HFF-Myc (cell line): ENCODE results near the gene GABBR1.

ENCODE experiments used
- DNase-seq: peaks from one replicate; pipeline ENCODE4 v3.0.0-alpha.2; 2011; ENCODE audit warnings: low read depth; ENCODE audit errors: extremely low read depth
- H3K4me3 ChIP-seq: replicated peaks from 2 replicates; pipeline ENCODE4 v1.5.1; 2011; ENCODE audit warnings: low read depth, mild to moderate bottlenecking, control low read depth, low read length
- TF ChIP-seq, protein P1 (sequence below): IDR thresholded peaks from 2 replicates; pipeline ENCODE4 v1.5.1; 2012; ENCODE audit warnings: mild to moderate bottlenecking, low read depth, low read length, control low read depth; ENCODE audit errors: missing control alignments

GABBR1 gene

DNA sequence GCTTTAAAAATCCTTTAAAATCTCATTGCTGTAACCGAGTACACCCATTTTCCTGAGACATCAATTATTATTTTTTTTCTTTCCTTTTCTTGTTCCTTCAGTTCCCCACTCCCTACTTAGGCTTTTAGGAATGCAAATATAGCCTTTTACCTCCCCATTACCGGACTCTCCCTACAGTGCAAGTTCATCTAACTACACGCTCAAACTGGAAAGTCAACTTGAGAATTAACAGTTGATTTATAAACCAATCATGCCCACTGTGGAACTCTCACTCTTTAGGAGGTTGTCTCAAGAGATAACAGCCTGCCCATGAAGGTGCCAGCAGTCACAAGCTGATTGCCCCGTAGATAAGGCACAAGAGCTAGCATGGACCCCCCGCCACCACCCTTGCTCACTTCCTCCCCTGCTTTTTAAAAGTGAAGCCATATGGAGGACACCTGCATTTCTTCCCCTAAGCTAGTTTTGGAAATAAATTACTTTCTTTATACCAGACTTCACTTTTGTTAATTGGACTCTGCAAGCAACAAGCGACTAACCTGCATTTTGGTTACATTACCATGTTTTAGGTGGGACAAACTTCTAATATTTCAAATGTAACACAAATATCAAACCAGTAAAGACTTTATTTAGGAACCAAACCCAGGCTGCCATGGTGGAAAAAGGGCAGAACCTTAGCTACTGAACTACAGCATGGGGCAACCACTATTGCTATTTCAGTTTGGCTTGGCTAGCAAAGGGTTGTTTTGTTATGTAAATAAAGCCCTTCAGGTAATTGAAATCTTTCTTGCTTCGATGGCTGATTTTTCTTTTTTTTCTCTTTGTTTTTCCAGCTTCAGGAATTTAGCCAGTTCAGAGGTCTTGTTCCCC is 108.3 kb downstream of the GABBR1 start:
- TF ChIP-seq, protein P1, sequence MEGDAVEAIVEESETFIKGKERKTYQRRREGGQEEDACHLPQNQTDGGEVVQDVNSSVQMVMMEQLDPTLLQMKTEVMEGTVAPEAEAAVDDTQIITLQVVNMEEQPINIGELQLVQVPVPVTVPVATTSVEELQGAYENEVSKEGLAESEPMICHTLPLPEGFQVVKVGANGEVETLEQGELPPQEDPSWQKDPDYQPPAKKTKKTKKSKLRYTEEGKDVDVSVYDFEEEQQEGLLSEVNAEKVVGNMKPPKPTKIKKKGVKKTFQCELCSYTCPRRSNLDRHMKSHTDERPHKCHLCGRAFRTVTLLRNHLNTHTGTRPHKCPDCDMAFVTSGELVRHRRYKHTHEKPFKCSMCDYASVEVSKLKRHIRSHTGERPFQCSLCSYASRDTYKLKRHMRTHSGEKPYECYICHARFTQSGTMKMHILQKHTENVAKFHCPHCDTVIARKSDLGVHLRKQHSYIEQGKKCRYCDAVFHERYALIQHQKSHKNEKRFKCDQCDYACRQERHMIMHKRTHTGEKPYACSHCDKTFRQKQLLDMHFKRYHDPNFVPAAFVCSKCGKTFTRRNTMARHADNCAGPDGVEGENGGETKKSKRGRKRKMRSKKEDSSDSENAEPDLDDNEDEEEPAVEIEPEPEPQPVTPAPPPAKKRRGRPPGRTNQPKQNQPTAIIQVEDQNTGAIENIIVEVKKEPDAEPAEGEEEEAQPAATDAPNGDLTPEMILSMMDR: no peak
- no peak for DNase-seq
- no peak overlapping the region for H3K4me3 ChIP-seq

DNA sequence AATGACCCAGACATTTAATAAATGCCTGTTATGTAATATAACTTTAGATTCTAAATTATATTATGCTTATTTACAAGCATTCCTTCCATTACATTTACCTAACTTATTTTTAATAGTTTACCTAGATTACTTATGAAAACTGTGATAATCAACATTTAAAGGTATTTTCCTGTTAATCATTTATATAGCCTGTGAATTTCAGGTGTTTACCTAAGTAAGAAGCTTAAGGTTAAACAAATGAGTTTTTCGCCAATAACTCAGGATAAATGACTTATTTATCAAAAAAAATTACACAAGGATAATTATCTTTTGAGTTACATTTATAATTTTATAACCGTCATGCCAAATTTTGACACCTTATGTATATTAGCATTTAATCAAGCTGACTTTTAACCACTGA is 108.9 kb downstream of the GABBR1 start:
- TF ChIP-seq, protein P1: no peak
- no peak overlapping the region for H3K4me3 ChIP-seq
- no peak for DNase-seq

DNA sequence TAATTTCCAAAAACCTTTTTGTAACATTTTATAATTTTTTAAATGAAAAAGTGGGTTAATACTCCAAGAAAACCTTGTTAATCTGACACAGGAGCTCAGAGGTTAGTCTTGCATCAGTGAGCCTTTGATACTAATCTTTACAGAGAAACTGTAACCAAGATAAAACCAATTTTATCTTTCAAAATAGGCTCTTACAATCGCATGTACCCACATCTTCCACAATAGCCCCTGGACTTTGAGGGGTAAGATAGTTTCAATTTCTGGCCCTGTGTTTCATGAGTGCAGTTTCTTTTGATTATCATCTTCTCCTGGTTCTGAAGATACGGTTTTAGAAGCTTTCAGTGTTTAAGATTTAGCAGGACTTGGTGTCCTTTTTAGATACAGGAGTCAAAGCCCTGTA is 110.8 kb downstream of the GABBR1 start:
- DNase-seq: no peak
- TF ChIP-seq, protein P1: no peak
- no peak overlapping the region for H3K4me3 ChIP-seq

DNA sequence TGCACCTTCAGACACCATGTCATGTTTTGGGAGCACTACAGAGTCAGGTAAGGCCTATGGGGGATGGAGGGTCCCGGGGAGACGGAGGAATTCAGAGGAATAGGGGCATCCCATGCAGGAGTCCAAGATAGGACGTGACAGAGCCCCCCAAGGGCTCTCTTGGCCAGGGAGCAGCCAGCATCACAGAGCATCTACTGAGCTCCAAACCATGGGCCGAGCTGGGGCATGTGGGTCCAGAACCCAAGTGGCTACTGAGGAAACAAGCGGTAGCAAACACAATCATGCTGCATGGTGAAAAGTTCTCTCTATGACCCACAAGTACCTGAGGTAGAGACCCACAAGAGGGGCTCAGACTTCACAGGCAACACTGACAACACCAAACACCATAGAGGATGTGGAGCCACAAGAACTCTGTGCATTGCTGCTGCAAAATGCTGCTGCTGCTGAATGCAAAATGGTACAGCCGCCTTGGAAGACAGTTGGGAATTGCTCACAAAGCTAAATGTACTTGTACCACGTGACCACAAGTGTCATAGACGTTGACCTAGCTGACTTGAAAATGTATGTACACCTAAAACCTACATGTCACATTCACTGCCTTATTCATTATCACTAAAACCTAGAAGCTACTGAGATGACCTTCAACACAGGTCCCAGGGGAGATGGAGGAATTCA is 111.8 kb downstream of the GABBR1 start:
- TF ChIP-seq, protein P1: no peak
- H3K4me3 ChIP-seq: no peak overlapping the region
- DNase-seq: no peak

DNA sequence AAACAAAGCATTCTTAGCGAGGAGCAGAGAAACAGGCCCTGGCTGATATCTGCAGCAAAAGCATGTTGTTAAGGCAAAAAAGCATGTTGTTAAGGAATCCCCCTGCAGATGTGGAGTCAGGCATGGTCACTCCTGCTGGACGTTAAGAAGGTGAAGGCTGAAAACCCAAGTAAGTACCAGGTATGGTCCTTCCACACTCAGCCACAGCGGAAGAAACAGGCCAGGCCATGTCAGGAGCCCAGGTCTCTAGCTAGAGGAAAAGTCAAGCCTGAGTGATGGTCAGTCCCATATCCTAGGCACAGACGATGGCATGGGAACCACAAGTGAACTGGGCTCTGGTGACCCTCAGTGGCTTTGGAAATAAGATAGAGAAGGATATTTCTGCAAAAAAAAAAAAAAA is 112.8 kb downstream of the GABBR1 start:
- DNase-seq: no peak
- no peak overlapping the region for H3K4me3 ChIP-seq
- TF ChIP-seq, protein P1: no peak

DNA sequence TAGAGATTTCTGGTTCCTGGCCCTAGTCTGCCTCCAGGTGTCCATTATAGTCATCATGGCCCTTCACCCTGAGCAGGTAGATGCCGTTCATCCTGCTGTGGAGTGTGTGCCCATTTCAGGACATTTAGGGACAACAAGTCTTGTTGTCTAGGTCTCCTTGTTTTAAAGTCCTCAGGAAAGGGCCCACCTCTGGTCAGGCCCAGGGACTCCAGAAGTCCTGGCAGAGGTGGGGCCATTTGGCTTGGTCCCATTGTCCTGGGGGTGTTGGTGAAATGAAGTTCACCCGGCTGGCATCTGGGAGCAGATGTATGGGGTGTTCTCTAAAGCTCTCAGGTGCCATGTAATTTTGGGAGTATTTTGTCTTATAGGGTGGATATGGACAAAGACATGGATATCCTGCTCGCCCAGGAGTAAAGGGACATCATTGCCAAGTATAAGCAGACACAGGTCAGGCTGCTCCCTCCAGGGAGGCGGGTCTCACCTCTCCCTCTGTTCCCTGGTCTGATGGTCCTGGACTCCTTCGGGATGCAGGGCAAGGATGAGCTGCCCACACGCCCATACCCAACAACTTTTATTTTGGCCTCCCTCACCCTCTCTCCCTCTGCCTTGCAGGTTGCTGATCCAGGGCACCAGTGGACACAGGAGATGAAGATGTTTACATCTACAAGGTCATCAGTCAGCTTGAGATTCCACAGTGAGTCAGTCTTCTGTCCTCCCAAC is 113.5 kb downstream of the GABBR1 start:
- no peak overlapping the region for H3K4me3 ChIP-seq
- no peak for DNase-seq
- TF ChIP-seq, protein P1: no peak
